Measurements from ENCODE around the gene VN1R4.
"Not testable (repeated sequence)": the region's sequence is repeated elsewhere in the genome, so short reads cannot be mapped to it uniquely, and the experiment has no call there.

Gene VN1R4

GRCh38 chr19:53254411-53255341 lies 12.8 kb downstream of the VN1R4 start, which contains the start of gene ZNF677:
Gene ZNF677, minus strand, starts transcription at chr19:53254873. Its CDS starts 3,323 bp downstream, at chr19:53251550.
- Histone ChIP-seq H3K27me3 (replicated peaks; ENCODE audit: control insufficient read depth, insufficient read depth, low read length) (no peaks in the 10 kb centered on the region), H3K4me3 (replicated peaks; ENCODE audit: low read depth, low read length) (no peak within 1 kb of the TSS; the same call in 1 of the 2 replicates), H3K36me3 (ENCODE audit: control insufficient read depth, insufficient read depth, low read length) (no peaks in the 10 kb centered on the region)
- TF ChIP-seq, protein P1, sequence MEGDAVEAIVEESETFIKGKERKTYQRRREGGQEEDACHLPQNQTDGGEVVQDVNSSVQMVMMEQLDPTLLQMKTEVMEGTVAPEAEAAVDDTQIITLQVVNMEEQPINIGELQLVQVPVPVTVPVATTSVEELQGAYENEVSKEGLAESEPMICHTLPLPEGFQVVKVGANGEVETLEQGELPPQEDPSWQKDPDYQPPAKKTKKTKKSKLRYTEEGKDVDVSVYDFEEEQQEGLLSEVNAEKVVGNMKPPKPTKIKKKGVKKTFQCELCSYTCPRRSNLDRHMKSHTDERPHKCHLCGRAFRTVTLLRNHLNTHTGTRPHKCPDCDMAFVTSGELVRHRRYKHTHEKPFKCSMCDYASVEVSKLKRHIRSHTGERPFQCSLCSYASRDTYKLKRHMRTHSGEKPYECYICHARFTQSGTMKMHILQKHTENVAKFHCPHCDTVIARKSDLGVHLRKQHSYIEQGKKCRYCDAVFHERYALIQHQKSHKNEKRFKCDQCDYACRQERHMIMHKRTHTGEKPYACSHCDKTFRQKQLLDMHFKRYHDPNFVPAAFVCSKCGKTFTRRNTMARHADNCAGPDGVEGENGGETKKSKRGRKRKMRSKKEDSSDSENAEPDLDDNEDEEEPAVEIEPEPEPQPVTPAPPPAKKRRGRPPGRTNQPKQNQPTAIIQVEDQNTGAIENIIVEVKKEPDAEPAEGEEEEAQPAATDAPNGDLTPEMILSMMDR (IDR thresholded peaks at IDR 0.05; ENCODE audit: insufficient read depth, low read length, poor library complexity, severe bottlenecking) = no peak
- DNase-seq (ENCODE audit: extremely low read depth, insufficient read length) = peak; percentile 6

DNA sequence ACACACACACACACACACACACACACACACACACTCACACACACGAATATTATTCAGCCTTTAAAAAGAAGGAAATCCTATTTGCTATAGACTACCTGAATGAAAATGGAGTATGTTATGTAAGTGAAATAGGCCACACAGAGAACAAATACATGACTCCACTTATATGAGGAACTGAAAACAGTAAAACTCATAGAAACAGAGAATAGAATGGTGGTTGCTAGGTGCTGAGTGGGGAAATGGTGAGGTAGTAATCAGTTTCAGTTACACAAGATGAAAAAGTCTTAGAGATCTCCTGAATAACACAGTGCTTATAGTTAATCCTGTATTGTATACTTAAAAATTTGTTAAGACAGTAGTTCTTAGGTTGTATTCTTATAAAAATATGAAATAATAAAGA lies 21.0 kb downstream of the VN1R4 start:
- Histone ChIP-seq H3K27me3 (replicated peaks; ENCODE audit: control insufficient read depth, insufficient read depth, low read length) (no peaks in the 10 kb centered on the region), H3K36me3 (ENCODE audit: control insufficient read depth, insufficient read depth, low read length) (no peaks in the 10 kb centered on the region), H3K4me3 (replicated peaks; ENCODE audit: low read depth, low read length) (no peak overlapping the region)
- DNase-seq (ENCODE audit: extremely low read depth, insufficient read length) = peak; percentile 15
- TF ChIP-seq, protein P1 (IDR thresholded peaks at IDR 0.05; ENCODE audit: insufficient read depth, low read length, poor library complexity, severe bottlenecking) = no peak

DNA sequence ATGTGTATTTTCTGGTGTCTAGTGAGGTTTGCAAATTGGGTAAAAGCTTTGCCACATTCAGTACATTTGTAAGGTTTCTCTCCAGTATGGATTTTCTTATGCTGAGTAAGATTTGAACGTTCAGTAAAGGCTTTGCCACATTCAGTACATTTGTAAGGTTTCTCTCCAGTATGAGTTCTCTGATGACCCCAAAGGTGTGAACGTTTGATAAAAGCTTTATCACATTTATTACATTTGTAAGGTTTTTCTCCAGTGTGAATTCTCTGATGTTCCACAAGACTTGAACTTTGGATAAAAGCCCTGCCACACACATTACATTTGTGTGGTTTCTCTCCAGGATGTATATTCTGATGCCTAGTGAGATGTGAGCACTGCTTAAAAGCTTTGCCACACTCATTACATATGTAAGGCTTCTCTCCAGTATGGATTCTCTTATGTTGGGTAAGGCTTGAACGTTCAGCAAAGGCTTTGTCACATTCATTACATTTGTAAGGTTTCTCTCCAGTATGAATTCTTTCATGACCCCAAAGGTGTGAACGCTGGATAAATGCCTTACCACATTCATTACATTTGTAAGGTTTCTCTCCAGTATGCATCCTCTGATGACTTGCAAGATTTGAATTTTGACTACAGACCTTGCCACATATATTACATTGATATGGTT lies 30.3 kb downstream of the VN1R4 start:
- no peak overlapping the region for H3K4me3 ChIP-seq (replicated peaks; ENCODE audit: low read depth, low read length)
- no peaks in the 10 kb centered on the region for H3K27me3 ChIP-seq (replicated peaks; ENCODE audit: control insufficient read depth, insufficient read depth, low read length)
- TF ChIP-seq, protein P1 (IDR thresholded peaks at IDR 0.05; ENCODE audit: insufficient read depth, low read length, poor library complexity, severe bottlenecking) = no peak
- H3K36me3 ChIP-seq (ENCODE audit: control insufficient read depth, insufficient read depth, low read length) = no peaks in the 10 kb centered on the region
- no peak for DNase-seq (ENCODE audit: extremely low read depth, insufficient read length)

DNA sequence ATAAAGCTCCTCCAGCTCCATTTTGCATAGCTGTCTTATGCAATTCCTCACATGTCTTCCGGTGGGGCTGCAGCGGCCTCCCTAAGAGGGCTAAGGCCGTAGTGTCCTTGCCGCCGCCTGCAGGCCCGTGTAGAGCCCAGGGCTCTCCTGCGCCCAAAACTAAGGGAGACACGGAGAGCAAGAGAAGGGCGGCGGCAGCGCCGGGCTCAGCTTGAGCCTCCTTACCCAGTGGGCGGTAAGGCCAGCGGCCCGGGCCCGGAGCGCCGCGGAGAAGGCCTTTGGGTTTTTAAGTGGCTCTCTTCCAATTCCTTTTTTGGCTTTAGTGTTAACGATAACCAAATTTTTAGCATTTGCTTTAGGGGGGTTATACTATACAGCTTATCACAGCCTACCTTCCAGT lies 42.9 kb downstream of the VN1R4 start:
- Histone ChIP-seq H3K4me3 (replicated peaks; ENCODE audit: low read depth, low read length) (no peak overlapping the region), H3K27me3 (replicated peaks; ENCODE audit: control insufficient read depth, insufficient read depth, low read length) (no peaks in the 10 kb centered on the region), H3K36me3 (ENCODE audit: control insufficient read depth, insufficient read depth, low read length) (no peaks in the 10 kb centered on the region)
- TF ChIP-seq, protein P1 (IDR thresholded peaks at IDR 0.05; ENCODE audit: insufficient read depth, low read length, poor library complexity, severe bottlenecking) = no peak
- no peak for DNase-seq (ENCODE audit: extremely low read depth, insufficient read length)

GRCh38 chr19:53222716-53223115 lies 44.8 kb downstream of the VN1R4 start:
- H3K36me3 ChIP-seq (ENCODE audit: control insufficient read depth, insufficient read depth, low read length); H3K27me3 ChIP-seq (replicated peaks; ENCODE audit: control insufficient read depth, insufficient read depth, low read length); DNase-seq (ENCODE audit: extremely low read depth, insufficient read length); H3K4me3 ChIP-seq (replicated peaks; ENCODE audit: low read depth, low read length): not testable (repeated sequence)
